HL-60 (cell line): ENCODE measurements around the gene AGAP1.

Experiments
- POLR2AphosphoS5 ChIP-seq: IDR thresholded peaks from 2 replicates; pipeline ENCODE4 v1.6.1; 2012; ENCODE audit warnings: low read depth
- SPI1 ChIP-seq: IDR thresholded peaks from 2 replicates; pipeline ENCODE4 v1.6.1; 2012; ENCODE audit warnings: low read depth, mild to moderate bottlenecking, borderline replicate concordance
- TF ChIP-seq, protein P1 (sequence below): IDR thresholded peaks from one replicate; pipeline ENCODE4 v1.5.1; 2011; ENCODE audit warnings: low read length, control low read depth, inconsistent platforms; ENCODE audit not compliant: insufficient read depth

GRCh38 chr2:235697041-235697440 lies 203.2 kb downstream of the AGAP1 start:
- TF ChIP-seq, protein P1, sequence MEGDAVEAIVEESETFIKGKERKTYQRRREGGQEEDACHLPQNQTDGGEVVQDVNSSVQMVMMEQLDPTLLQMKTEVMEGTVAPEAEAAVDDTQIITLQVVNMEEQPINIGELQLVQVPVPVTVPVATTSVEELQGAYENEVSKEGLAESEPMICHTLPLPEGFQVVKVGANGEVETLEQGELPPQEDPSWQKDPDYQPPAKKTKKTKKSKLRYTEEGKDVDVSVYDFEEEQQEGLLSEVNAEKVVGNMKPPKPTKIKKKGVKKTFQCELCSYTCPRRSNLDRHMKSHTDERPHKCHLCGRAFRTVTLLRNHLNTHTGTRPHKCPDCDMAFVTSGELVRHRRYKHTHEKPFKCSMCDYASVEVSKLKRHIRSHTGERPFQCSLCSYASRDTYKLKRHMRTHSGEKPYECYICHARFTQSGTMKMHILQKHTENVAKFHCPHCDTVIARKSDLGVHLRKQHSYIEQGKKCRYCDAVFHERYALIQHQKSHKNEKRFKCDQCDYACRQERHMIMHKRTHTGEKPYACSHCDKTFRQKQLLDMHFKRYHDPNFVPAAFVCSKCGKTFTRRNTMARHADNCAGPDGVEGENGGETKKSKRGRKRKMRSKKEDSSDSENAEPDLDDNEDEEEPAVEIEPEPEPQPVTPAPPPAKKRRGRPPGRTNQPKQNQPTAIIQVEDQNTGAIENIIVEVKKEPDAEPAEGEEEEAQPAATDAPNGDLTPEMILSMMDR, result no peak
- TF ChIP-seq POLR2AphosphoS5 (no peak), SPI1 (no peak)
